LNCaP clone FGC (cell line): ENCODE results near the gene RASGRP4.
"Not testable (repeated sequence)": the region's sequence is repeated elsewhere in the genome, so short reads cannot be mapped to it uniquely, and the experiment has no call there.

Experiments
- DNase-seq: peaks from one replicate; pipeline ENCODE4 v3.0.0-alpha.2; 2011; ENCODE audit warnings: low read depth
- H3K4me3 ChIP-seq: 2 replicates; pipeline ENCODE4 v1.5.1; 2011; ENCODE audit warnings: mild to moderate bottlenecking, low read depth, low read length, control low read depth
- CTCF ChIP-seq: IDR thresholded peaks from 2 replicates; pipeline ENCODE4 v1.5.1; 2012; ENCODE audit warnings: mild to moderate bottlenecking; ENCODE audit not compliant: control insufficient read depth, insufficient read depth; ENCODE audit errors: extremely low read depth

RASGRP4 gene

GRCh38 chr19:38425810-38426466 lies at the start of gene RASGRP4:
Gene RASGRP4, minus strand, starts transcription at chr19:38426219. Its CDS starts 128 bp downstream, at chr19:38426091.
- H3K4me3 ChIP-seq = no peak within 1 kb of the TSS
- no peak for DNase-seq
- no peak for TF ChIP-seq CTCF

- DNase-seq = no peak
- TF ChIP-seq CTCF = no peak
- H3K4me3 ChIP-seq = no peak overlapping the region
Measured at GRCh38 chr19:38475176-38475575, 49.2 kb upstream of the RASGRP4 start.

- no peak for DNase-seq
- no peak overlapping the region for H3K4me3 ChIP-seq
- TF ChIP-seq CTCF = no peak
Measured at GRCh38 chr19:38473201-38473600, 47.2 kb upstream of the RASGRP4 start.

GRCh38 chr19:38472725-38473124 lies 46.7 kb upstream of the RASGRP4 start:
- not testable (repeated sequence) for H3K4me3 ChIP-seq, DNase-seq

GRCh38 chr19:38470788-38471480 lies 44.9 kb upstream of the RASGRP4 start:
- TF ChIP-seq CTCF = no peak
- H3K4me3 ChIP-seq = no peak overlapping the region
- DNase-seq = no peak

GRCh38 chr19:38469151-38469550 lies 43.1 kb upstream of the RASGRP4 start:
- no peak for TF ChIP-seq CTCF
- no peak overlapping the region for H3K4me3 ChIP-seq
- DNase-seq = no peak

- DNase-seq = no peak
- no peak for TF ChIP-seq CTCF
- H3K4me3 ChIP-seq = no peak overlapping the region
Measured at GRCh38 chr19:38467541-38468525, 41.8 kb upstream of the RASGRP4 start.
